HS-27A (cell line): ENCODE data around the gene SIRPB2.
A peak's percentile ranks its signal among the peaks of the same experiment; 100 is the strongest.

Source experiments
- DNase-seq: peaks from one replicate; pipeline ENCODE4 v3.0.0-alpha.2; 2012; ENCODE audit warnings: low read depth, missing footprints

SIRPB2 gene

DNA sequence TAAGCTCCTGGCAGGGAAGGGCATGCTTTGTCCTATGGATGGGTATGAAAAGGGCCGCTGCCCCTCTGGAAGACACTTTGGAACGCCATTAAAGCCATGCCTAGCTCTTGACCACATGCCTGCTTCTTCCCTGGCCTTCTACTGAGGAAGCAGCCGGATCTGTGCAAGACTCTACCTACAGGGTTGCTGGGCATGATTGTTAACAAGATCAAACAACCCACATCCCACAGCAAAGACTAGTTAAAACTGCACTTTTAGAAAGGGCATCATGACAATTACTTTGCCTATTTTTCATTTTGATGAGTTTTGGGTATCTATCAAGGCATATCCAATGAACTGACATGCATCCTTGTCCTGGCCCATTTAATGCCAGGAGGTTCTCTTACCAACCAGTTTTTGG is 50.1 kb downstream of the SIRPB2 start:
- DNase-seq = no peak

DNA sequence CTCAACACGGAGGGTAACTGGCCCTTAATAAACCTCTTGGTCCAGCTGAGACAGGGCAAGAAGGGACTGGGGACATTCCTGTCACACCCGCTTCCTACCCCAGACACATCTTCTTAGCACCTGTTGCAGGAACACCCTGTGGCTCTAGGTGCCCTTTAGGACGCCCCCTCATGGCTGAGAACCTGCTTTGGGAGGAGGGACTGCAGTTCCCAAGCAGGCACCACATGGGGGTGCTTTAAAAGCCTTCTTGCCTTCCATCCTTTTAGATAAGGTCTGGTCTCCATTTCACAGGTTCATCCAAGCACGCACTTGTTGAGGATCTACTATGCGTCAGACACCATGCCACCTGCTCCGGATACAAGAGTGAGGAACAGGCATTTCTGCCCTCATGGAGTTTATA is 51.2 kb downstream of the SIRPB2 start:
- no peak for DNase-seq

DNA sequence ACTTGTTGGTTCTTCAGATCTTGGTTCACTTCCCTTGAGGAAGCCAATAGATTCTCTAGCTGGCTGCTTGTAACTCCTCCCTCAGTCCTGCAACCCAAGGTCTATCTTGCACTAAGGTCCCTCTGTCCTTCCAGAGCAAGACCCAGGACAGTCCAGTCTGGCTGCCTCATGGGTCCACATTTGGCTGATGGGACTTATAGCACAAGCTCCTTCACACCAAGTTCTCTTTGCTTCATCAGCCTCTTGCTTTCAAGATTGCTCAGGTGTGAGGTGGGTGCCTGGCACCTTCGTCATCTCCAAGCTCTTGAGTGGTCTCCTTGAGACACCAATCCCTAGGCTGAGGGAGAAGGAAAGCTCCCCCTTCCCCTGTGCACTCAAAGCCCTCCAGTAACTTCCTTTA is 52.9 kb downstream of the SIRPB2 start:
- DNase-seq = no peak

DNA sequence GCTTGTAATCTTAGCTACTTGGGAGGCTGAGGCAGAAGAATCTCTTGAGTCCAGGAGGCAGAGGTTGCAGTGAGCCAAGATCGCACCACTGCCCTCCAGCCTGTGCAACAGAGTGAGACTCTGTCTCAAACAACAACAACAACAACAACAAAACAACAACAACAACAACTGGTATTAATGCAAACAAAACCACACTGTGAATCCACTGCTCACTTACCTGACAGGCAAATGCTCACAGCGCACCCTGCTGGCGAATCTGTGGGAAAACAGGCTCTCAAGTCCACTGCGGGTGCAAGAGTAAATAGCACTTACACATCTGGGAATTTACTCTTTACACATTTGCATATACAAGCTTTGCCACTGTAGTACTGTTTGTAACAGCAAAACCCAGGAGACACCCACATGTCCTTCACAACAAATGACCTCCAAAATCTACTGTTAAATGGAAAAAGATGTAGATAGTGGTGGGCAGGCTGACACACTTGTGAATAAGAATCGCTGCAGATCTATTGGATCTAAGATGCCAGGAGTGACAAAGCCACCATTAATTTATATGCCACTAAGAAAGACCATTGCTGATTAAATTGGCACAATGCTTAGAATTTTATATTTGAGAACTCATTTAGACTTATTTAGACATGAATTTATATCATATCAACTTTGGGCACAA is 53.9 kb downstream of the SIRPB2 start:
- no peak for DNase-seq

DNA sequence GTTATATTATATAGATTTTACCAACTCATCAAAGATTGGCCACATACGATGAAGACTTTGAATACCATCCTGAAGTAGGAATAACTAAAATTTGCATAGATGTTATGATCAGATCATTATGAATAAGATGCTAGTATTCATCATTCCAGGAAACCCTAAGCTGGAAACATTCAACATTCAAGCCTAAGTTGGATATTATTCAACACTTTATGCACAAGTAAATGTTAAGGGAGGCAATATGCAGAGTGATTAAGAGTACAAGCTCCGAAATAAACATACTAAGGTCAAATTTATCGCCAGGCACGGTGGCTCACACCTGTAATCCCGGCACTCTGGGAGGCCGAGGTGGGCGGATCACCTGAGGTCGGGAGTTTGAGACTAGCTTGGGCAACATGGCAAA is 55.0 kb downstream of the SIRPB2 start:
- no peak for DNase-seq

DNA sequence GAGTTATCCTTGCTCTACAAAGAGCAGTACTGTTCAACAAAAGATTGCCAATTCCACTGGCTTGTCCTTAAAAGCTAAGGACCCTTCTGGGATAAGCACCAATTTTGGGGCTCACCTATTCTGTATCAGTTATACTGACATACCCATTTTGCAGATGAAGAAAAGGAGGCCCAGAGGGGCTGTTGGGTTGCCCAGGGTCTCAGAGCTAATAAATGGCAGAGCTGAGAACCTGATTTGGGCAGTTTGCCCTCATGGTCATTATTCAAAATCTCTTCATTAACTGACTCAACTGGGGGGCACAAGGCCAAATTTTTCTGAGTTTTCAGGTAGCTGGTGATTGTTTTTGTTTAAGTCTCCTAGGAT is 55.9 kb downstream of the SIRPB2 start:
- no peak for DNase-seq

DNA sequence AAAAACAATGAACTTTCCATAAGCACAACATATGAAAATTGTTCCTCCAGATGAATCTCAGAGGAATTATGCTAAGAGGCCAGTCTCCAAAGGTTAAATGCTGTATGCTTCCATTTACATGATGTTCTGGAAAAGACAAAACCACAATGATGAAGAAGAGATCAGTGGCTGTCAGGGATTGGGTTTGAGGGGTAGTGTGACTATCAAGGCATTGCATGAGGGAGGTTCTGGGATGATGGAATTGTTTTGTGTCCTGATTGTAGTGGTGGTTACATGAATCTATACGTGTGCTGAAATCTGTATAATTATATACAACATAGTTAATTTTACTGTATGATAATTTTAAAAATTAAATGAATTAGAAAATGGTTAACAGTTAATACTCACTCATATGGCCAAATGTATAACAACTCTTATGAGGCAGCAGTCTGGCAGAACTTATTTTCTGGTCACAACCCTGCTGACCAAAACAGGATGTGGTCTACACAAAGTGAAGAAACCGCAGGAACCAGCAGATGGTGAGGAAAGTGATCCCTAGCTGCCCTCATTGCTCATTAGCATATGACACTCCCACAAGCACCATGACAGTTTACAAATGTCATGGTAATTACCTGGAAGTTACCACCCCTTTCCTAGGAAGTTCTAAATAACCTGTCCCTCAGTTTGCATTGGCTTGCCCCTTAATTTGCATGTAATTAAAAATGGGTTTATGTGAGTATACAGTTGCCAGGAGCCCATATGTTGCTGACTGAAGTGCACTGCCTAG is 56.5 kb downstream of the SIRPB2 start:
- DNase-seq = peak; percentile 69

DNA sequence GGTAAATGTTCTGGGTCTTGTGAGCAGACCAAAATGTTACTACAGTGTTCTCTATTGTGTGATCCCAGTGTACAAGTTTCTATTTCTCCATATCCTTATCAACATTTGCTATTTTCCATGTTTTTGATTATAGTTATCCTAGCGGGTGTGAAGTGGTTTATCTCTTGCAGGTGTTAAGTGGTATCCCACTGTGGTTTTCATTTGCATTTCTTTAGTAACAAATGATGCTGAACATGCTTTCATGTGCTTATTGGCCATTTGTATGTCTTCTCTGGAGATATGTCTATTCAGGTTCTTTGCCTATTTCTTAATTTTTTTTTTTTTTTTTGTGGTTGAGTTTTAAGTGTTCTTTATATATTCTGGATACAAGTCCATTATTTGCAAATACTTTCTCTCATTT is 60.1 kb downstream of the SIRPB2 start:
- no peak for DNase-seq

DNA sequence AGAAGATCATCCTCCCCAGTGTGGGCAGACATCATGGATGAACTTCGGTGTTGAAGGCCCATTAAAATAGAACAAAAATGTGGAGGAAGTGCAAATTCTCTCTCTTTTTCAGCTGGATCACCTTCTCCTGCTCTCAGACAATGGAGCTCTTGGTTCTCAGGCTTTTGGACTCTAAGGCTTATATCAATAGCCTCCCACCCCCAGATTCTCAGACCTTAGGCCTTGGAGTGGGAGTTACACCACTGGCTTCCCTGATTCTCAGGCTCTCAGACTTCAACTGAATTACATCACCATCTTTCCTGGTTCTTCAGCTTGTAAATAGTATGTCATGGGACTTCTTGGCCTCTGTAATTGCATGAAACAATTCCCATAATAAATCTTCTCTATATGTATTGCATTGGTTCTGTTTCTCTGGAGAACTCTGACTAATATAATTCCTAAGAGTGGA is 61.2 kb downstream of the SIRPB2 start:
- no peak for DNase-seq

DNA sequence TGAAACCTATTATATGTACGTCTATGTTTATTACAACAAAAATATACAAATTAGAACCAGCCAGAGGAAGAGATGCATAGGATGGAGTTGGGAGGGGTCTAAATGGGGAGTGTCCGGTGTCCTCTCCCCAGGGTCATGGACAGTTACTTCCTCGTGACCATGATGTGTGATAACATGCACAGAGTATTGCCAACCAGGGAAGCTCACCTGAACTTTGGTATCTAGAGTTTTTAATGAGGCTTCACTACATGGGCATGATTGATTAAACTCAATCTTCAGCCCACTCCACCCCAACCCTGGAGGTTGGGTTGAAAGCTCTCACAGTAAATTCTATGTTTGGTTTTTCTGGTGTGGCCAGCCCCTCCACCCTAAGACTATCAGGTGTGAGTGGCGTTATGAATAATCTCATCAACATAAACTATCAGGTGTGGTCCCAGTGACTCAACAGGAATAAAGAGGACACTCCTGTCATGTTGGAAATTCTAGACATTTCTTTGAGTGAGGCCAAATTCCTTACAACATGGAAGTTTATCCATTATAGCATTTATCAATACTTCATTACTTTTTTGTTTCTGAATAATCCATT is 62.0 kb downstream of the SIRPB2 start:
- no peak for DNase-seq

DNA sequence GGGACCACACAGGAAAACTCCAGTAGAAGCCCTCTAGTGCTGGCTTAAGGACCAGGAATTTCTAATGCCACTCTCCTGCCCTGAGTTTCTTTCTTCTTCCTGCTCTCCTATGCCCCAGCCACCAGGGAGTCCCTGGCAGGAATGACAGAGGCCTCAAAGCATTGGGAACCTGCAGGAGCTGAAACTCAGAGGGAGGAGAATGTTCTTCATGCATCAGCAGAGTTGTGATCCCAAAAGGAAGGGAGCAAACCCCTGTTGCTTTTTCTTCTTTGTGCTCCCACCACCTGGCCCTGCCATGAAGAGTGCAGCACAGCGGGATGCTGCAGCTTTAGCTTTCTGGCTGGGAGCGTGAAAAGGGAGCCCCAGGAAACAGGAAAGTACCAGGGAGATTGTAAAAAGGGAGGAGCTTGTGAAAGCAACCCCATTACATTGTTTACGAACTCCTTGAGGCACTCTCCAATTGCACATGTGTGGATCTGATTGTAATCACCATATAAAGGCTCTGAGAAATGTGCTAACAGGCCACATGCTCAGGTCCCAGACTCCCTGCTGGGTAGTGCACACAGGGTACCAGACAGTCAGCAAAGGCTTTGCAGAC is 63.7 kb downstream of the SIRPB2 start:
- no peak for DNase-seq

DNA sequence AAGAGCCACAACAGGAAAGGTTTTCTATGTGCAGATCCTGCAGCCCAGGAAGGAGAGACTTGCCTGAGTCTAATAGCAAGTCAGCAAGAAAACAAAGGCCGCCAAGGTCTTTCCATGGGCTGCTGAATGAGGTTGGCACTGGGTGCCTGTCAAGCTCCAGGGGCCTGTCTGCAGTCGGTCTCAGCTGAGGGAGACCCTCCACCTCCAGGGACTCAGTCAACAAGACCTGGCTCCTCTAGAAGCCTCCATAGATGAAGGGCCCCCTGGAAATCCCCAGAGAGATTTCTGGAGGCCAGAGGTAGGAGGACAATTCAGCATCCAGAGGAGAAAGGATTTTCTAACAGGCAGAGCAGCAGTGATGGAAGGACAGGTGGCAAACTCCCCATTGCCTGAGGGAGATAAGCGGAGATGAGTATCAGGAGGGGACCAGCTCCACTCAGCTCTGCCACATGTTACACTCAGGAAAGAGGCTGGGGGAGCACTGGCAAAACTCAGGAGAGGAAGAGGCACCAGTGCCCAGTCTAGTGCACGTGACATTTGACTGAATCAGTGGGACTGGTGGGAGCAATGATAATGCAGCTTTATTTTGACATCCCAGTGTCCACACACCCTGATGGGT is 64.9 kb downstream of the SIRPB2 start:
- no peak for DNase-seq
